Measurements from ENCODE around the gene TBC1D8. TPM values are rescaled to one million over a fixed set of nuclear protein-coding genes. Genes with fewer than 3 reads are reported as not detected.

Gene TBC1D8
- total and polyA plus RNA-seq, 9 of the 15 experiments (the other 6 are each of a cell fraction or from before 2014, with no cell fraction given) = 0.36 to 1.3 (median 0.82) TPM

GRCh38 chr2:101057051-101057933 lies 93.9 kb downstream of the TBC1D8 start:
- in situ Hi-C loops (cut with MboI) = no loop called here
- BruUV-seq (replicated peaks) = no TSS peak
- POLR2A ChIA-PET = interaction anchor here (0.7 to 1.2 kb wide), 2 partner anchors 9 to 20 kb away, joined by 3 to 4 read pairs; no protein-coding TSS in a partner anchor

More at GRCh38 chr2:101057051-101057933, 93.9 kb downstream of the TBC1D8 start:
- CTCF ChIA-PET (ENCODE audit: low intra/inter-chr PET ratio) = interaction anchor here (0.5 kb wide), 1 partner anchor 1371 kb away, joined by 3 read pairs; no protein-coding TSS in a partner anchor
- H3K36me3 ChIP-seq (ENCODE audit: control insufficient read depth, insufficient read depth, low read length) = no peaks in the 10 kb centered on the region
- H3K27me3 ChIP-seq (ENCODE audit: control insufficient read depth in 2 of 2, insufficient read depth in 2 of 2, low read length in 2 of 2) = peaks cover 7 to 35% of the 10 kb centered on the region in 2 experiments; a peak in 4 of 5 replicates
- no peak overlapping the region for H3K4me3 ChIP-seq
- FAIRE-seq (no peak), DNase-seq (ENCODE audit: extremely low read depth in 1 of 4, low spot score in 3 of 4) (no peak), ATAC-seq (no peak)
- no peaks in the 10 kb centered on the region for H4K20me1 ChIP-seq (replicated peaks; ENCODE audit: control insufficient read depth, insufficient read depth, low read length)
- no peaks in the 10 kb centered on the region for H3K9me1 ChIP-seq (ENCODE audit: control insufficient read depth, insufficient read depth, low read length)
- intact Hi-C loops (cut with micrococcal nuclease) = no loop called here
- H3K79me2 ChIP-seq (ENCODE audit: control insufficient read depth, insufficient read depth, low read length) = no peaks in the 10 kb centered on the region
- whole genome bisulfite sequencing (ENCODE audit: insufficient coverage, low coverage, missing lambda C conversion rate) = 13% methylated on average over 5 of the region's 5 CpGs
- no peak overlapping the region for H3K4me2 ChIP-seq (ENCODE audit: insufficient read depth, low read length)
- no peak overlapping the region for H2AFZ ChIP-seq (ENCODE audit: low read depth, low read length)
- no peak overlapping the region for H3K27ac ChIP-seq (ENCODE audit: extremely low read depth, low read depth, low read length)
- no peaks in the 10 kb centered on the region for H3K9me3 ChIP-seq (replicated peaks; ENCODE audit: control insufficient read depth, insufficient read depth, low read depth, low read length)
- H3K9ac ChIP-seq (ENCODE audit: insufficient read depth in 1 of 2, low read depth in 2 of 2, low read length in 2 of 2) = no peak overlapping the region
- 0 out of 5 replicates have a peak, but pooled peaks cover 0 to 2% of the 10 kb centered on the region in 2 experiments for H3K4me1 ChIP-seq (replicated peaks in 1 of 2; ENCODE audit: control insufficient read depth in 2 of 2, insufficient read depth in 2 of 2, low read length in 2 of 2)
- TF ChIP-seq ZSCAN32 (CRISPR knock-in tag; IDR thresholded peaks at IDR 0.05) (no peak), DIDO1 (tag; IDR thresholded peaks at IDR 0.05; ENCODE audit: low read depth) (no peak), ZNF224 (CRISPR knock-in tag; IDR thresholded peaks at IDR 0.05) (no peak), NCOA6 (IDR thresholded peaks at IDR 0.05) (no peak), ZNF253 (CRISPR knock-in tag; conservative IDR thresholded peaks at IDR 0.05) (no peak), ZNF507 (tag; conservative IDR thresholded peaks at IDR 0.05) (no peak), SRSF1 (IDR thresholded peaks at IDR 0.05; ENCODE audit: low read depth, low read length) (no peak), SPI1 (IDR thresholded peaks at IDR 0.05; ENCODE audit: borderline replicate concordance, low read depth, low read length) (no peak), RBFOX2 (IDR thresholded peaks at IDR 0.05; ENCODE audit: low read depth, low read length) (no peak)
- TF ChIP-seq, protein P1, sequence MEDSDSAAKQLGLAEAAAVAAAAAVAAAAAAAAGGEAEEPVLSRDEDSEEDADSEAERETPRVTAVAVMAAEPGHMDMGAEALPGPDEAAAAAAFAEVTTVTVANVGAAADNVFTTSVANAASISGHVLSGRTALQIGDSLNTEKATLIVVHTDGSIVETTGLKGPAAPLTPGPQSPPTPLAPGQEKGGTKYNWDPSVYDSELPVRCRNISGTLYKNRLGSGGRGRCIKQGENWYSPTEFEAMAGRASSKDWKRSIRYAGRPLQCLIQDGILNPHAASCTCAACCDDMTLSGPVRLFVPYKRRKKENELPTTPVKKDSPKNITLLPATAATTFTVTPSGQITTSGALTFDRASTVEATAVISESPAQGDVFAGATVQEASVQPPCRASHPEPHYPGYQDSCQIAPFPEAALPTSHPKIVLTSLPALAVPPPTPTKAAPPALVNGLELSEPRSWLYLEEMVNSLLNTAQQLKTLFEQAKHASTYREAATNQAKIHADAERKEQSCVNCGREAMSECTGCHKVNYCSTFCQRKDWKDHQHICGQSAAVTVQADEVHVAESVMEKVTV (CRISPR knock-in tag; IDR thresholded peaks at IDR 0.05) = no peak

Measured in K562 (cell line).